SW 1271 (cell line): Measurements from ENCODE around the gene BHLHE40.
"Not testable (repeated sequence)": the region's sequence is repeated elsewhere in the genome, so short reads cannot be mapped to it uniquely, and the experiment has no call there.

Source experiments
- DNase-seq, 2 experiments: peaks; one replicate each; lab custom pipeline; 2025; lab: John Stamatoyannopoulos, UW

The BHLHE40 gene

GRCh38 chr3:4961865-4962264 lies 17.4 kb upstream of the BHLHE40 start:
- not testable (repeated sequence) for DNase-seq

GRCh38 chr3:4963669-4964570 lies 15.3 kb upstream of the BHLHE40 start:
- DNase-seq, result no peak

- DNase-seq, result not testable (repeated sequence)
Measured at GRCh38 chr3:4966006-4966405, 13.2 kb upstream of the BHLHE40 start.

- not testable (repeated sequence) for DNase-seq
Measured at GRCh38 chr3:4967683-4968082, 11.6 kb upstream of the BHLHE40 start.

- not testable (repeated sequence) for DNase-seq
Measured at GRCh38 chr3:4971437-4971836, 7.8 kb upstream of the BHLHE40 start.

GRCh38 chr3:4971838-4972237 lies 7.4 kb upstream of the BHLHE40 start:
- no peak for DNase-seq

- DNase-seq, result no peak
Measured at GRCh38 chr3:4972652-4973643, 6.3 kb upstream of the BHLHE40 start.

GRCh38 chr3:4974154-4974553 lies 5.1 kb upstream of the BHLHE40 start:
- no peak for DNase-seq

GRCh38 chr3:4976109-4976508 lies 3.1 kb upstream of the BHLHE40 start:
- peak; percentile 43 to 72 for DNase-seq

- peak; percentile 23 to 61 for DNase-seq
Measured at GRCh38 chr3:4977001-4977852, 2.0 kb upstream of the BHLHE40 start.

GRCh38 chr3:4977853-4978203 lies 1.4 kb upstream of the BHLHE40 start:
- DNase-seq, result no peak

- peak; percentile 93 to 94 for DNase-seq
Measured at GRCh38 chr3:4978204-4978965, 852 bp upstream of the BHLHE40 start.

GRCh38 chr3:4978966-4979427 lies 240 bp upstream of the BHLHE40 start:
- peak; percentile 94 to 96 for DNase-seq

- DNase-seq, result peak; percentile 75 to 94
Measured at GRCh38 chr3:4980229-4981203, 1.3 kb downstream of the BHLHE40 start.

GRCh38 chr3:4981294-4981664 lies 2.0 kb downstream of the BHLHE40 start:
- peak in 1 of 2 experiments; percentile 43 for DNase-seq

- peak; percentile 56 to 82 for DNase-seq
Measured at GRCh38 chr3:4981665-4982494, 2.6 kb downstream of the BHLHE40 start.

GRCh38 chr3:4982773-4983738 lies 3.8 kb downstream of the BHLHE40 start:
- DNase-seq, result no peak
